Gastrocnemius medialis (tissue), 4 donors: Measurements from ENCODE around the gene KDELR3. TPM values are rescaled to one million over a fixed set of nuclear protein-coding genes. Genes with fewer than 3 reads are reported as not detected.

ENCODE experiments used
- ATAC-seq, 2 donors: fragments of 150-250 bp; one replicate each; pipeline ENCODE4 v1.9.1; 2016
- DNase-seq, 2 donors: peaks; one replicate each; pipeline ENCODE4 v3.0.0-alpha.2; 2019
- H3K27ac ChIP-seq, 4 donors: fragments of 200-600 bp; sonication (generic); 1 replicate in 1 of 4; 2 replicates in 3 of 4; pipeline ENCODE4 v1.5.1; 2016 to 2018; ENCODE audit warnings: mild to moderate bottlenecking in 2 of 4, moderate library complexity in 1 of 4
- H3K27me3 ChIP-seq, 3 donors: fragments of 200-600 bp; sonication (generic) in 2 of 3; 1 replicate in 1 of 3; 2 replicates in 2 of 3; pipeline versions ENCODE4 v1.5.1 to v1.6.0; 2016 to 2019; ENCODE audit warnings: mild to moderate bottlenecking in 1 of 3, moderate library complexity in 1 of 3
- H3K36me3 ChIP-seq, 2 donors: fragments of 200-600 bp; sonication (generic) in 1 of 2; one replicate each; pipeline ENCODE4 v1.5.1; 2017 to 2018
- H3K4me1 ChIP-seq, 2 donors: fragments of 200-600 bp; sonication (generic) in 1 of 2; one replicate each; pipeline ENCODE4 v1.5.1; 2016 to 2017; ENCODE audit warnings: mild to moderate bottlenecking in 2 of 2
- H3K4me3 ChIP-seq, 4 donors: fragments of 200-600 bp; sonication (generic) in 3 of 4; 1 replicate in 1 of 4; 2 replicates in 3 of 4; pipeline ENCODE4 v1.5.1; 2016 to 2019; ENCODE audit warnings: mild to moderate bottlenecking in 2 of 4
- H3K9me3 ChIP-seq, 3 donors: fragments of 200-600 bp; sonication (generic) in 2 of 3; 1 replicate in 1 of 3; 2 replicates in 2 of 3; pipeline ENCODE4 v1.5.1; 2016 to 2019
- POLR2A ChIP-seq, 2 donors: fragments of 450-650 bp; IDR thresholded peaks; one replicate each; pipeline ENCODE4 v1.6.1; 2017; ENCODE audit warnings: antibody characterized with exemption in 2 of 2, mild to moderate bottlenecking in 2 of 2, moderate library complexity in 2 of 2
- in situ Hi-C, 4 donors: fragments of 200-750 bp; cut with MboI; loops; one replicate each; pipeline versions ENCODE4 v1.15.0 to v1.8.0; 2017; ENCODE audit warnings: low sequenced_read_pairs in 4 of 4
- intact Hi-C: fragments of 100-400 bp; cut with DNase I; formaldehyde crosslinking; loops from one replicate; pipeline ENCODE4 v1.15.1; 2023; ENCODE audit warnings: low total_unique reads
- total RNA-seq, 4 donors: library from RNA; depleted of rRNA; stranded (reverse); fragments of >200 nt; gene quantifications; one replicate each; pipeline versions ENCODE4 v1.1.0 to v1.2.3, GENCODE V29; 2016
- TF ChIP-seq, protein P1 (sequence below), 5 experiments: fragments of 450-650 bp in 3 of 5; fragments of 200-600 bp in 2 of 5; sonication (generic) in 2 of 5; IDR thresholded peaks in 4 of 5; conservative IDR thresholded peaks in 1 of 5; 1 replicate in 4 of 5; 2 replicates in 1 of 5; pipeline ENCODE4 v1.5.1; 2016 to 2019; ENCODE audit warnings: antibody characterized with exemption in 5 of 5, mild to moderate bottlenecking in 3 of 5, moderate library complexity in 3 of 5

Gene KDELR3
- total RNA-seq, 4 donors from 2014 or later = 0.34 to 2.0 (median 1.3) TPM; not detected in 1

DNA sequence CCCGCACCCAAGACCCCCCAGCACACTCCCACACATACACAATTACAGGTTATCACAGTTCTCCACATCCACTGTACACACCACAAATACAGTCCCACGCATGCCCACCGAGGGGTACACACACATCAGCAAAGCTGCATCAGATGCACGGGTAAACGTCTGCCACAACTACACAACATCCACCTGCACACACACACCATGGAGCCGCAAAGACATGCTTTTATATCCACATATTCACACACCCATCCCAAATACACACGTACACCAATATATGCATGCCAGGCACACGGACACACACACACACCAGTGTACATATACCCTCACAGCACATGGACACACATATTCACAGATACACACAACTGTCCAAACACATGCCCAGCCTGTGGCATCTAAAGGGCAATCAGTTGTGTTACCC is 7.5 kb upstream of the KDELR3 start:
- Histone ChIP-seq H3K27me3 (peaks cover 55 to 56% (median 55%) of the 10 kb centered on the region in 3 donors), H3K27ac (no peak overlapping the region), H3K9me3 (no peaks in the 10 kb centered on the region), H3K4me3 (no peak overlapping the region), H3K36me3 (no peaks in the 10 kb centered on the region), H3K4me1 (peaks cover 4 to 5% of the 10 kb centered on the region in 2 donors)
- no peak for TF ChIP-seq POLR2A (IDR thresholded peaks at IDR 0.05)
- TF ChIP-seq, protein P1, sequence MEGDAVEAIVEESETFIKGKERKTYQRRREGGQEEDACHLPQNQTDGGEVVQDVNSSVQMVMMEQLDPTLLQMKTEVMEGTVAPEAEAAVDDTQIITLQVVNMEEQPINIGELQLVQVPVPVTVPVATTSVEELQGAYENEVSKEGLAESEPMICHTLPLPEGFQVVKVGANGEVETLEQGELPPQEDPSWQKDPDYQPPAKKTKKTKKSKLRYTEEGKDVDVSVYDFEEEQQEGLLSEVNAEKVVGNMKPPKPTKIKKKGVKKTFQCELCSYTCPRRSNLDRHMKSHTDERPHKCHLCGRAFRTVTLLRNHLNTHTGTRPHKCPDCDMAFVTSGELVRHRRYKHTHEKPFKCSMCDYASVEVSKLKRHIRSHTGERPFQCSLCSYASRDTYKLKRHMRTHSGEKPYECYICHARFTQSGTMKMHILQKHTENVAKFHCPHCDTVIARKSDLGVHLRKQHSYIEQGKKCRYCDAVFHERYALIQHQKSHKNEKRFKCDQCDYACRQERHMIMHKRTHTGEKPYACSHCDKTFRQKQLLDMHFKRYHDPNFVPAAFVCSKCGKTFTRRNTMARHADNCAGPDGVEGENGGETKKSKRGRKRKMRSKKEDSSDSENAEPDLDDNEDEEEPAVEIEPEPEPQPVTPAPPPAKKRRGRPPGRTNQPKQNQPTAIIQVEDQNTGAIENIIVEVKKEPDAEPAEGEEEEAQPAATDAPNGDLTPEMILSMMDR (IDR thresholded peaks at IDR 0.05 in 4 of 5, conservative IDR thresholded peaks at IDR 0.05 in 1 of 5) = no peak
- ATAC-seq = no peak
- in situ Hi-C loops (no loop called here), intact Hi-C loops (loop anchor here (2.0 kb wide), 1 partner anchor 110 kb away; the partner anchor contains the start of gene DMC1)
- no peak for DNase-seq

DNA sequence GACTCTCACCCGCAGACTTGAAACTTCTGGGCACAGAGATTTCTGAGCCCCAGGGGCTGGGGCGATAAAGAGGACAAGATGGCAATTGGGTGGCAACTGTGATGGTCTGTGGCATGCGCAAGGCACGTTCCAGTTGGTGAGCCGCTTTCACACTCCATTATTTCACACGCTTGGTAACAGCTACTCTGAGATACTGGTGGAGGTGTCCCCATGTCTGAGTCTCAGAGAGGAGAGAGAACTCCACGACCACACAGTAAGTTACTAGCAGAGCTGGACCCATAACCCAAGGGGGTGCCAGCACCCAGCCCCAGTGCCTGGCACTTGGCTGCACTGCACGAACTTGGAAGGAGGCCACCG is 6.9 kb upstream of the KDELR3 start:
- no peaks in the 10 kb centered on the region for H3K36me3 ChIP-seq
- no peak overlapping the region for H3K27ac ChIP-seq
- intact Hi-C loops = loop anchor here (2.0 kb wide), 1 partner anchor 110 kb away; the partner anchor contains the start of gene DMC1
- H3K4me3 ChIP-seq = peak overlapping the region in 2 of 4 donors; percentile 14 to 27
- H3K4me1 ChIP-seq = peaks cover 4 to 5% of the 10 kb centered on the region in 2 donors
- H3K9me3 ChIP-seq = no peaks in the 10 kb centered on the region
- ATAC-seq (no peak), DNase-seq (no peak)
- H3K27me3 ChIP-seq = peaks cover 49 to 57% (median 53%) of the 10 kb centered on the region in 3 donors
- in situ Hi-C loops = no loop called here
- no peak for TF ChIP-seq POLR2A (IDR thresholded peaks at IDR 0.05)
- TF ChIP-seq, protein P1 (IDR thresholded peaks at IDR 0.05 in 4 of 5, conservative IDR thresholded peaks at IDR 0.05 in 1 of 5) = no peak

DNA sequence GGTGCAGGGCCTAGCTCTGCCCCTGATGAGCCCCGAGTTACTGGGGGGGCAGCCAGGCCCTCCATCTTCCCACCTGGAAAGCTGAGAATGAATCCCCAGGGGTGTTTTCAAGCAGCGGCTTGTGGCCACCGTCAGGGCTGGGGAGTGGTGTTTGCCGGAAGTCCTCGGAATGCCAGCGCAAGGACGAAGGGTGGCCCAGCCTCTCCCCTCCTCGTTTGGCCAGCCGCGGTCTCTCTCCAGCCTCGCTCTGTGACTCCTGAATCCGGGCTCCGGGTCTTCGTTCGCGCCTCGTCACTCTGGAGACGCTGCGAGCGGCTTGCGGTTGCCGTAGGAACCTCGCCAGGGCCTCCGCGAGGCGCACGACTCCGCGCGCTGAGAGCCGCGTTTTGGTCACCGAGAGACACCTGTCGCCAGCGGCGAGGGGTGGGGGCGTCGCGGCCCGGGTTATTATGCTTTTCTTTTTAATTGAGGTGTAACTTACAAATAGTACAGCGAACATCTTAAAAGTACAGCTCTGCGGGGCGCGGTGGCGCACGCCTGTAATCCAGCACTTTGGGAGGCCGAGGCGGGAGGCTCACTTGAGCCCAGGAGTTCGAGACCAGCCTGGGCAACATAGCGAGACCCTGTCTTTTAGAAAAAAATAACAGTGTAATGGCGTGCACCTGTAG is 6.3 kb upstream of the KDELR3 start:
- Histone ChIP-seq H3K4me3 (peak overlapping the region; percentile 3 to 32 (median 20)), H3K27ac (no peak overlapping the region), H3K36me3 (no peaks in the 10 kb centered on the region), H3K9me3 (no peaks in the 10 kb centered on the region), H3K27me3 (peaks cover 44 to 57% (median 48%) of the 10 kb centered on the region in 3 donors), H3K4me1 (peaks cover 4 to 5% of the 10 kb centered on the region in 2 donors)
- intact Hi-C loops = loop anchor here (2.0 kb wide), 1 partner anchor 109 kb away; the partner anchor contains the start of gene DMC1
- no peak for TF ChIP-seq POLR2A (IDR thresholded peaks at IDR 0.05)
- TF ChIP-seq, protein P1 (IDR thresholded peaks at IDR 0.05 in 4 of 5, conservative IDR thresholded peaks at IDR 0.05 in 1 of 5) = no peak
- in situ Hi-C loops = no loop called here
- peak; percentile 33 to 42 for DNase-seq
- peak; percentile 76 to 78 for ATAC-seq

DNA sequence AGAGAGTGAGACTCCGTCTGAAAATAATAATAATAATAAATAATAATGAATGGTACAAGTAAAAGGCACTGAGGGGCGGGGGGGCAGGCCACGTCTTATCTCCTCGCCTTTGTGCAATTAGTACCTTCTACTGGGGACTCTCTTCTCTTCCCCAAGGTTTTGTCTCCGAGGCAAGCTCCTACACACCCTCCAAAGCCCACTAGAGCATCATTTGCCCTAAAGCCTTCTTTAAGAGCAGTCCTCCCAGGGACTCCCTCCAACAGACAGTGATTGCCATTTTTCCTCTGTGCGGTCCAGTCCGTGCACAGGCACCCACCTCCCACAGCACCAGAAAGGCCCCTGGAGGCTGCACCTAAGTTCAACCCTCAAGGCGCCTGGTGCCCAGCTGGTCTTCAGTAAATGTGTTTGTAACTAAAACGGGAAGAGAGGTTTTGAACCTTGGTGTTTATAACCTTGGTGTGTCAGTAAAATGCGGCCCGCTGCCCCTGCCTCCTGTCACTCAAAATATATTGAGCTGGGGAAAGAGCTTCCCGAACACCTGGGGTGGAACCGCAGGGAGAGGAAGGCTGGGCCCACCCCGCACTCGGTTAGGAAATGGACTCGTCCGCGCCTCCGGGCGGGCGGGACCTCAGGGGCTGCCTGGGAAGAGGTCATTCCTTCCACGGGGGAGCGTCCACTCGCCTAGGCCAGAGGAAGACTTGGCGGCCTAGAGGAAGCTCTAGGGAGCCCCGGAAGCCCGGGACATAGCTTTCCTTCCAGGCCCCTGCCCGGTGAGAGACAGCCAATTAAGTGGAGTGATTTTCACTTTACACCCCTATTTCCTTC is 4.7 kb upstream of the KDELR3 start:
- in situ Hi-C loops (no loop called here), intact Hi-C loops (no loop called here)
- ATAC-seq (no peak), DNase-seq (no peak)
- TF ChIP-seq, protein P1 (IDR thresholded peaks at IDR 0.05 in 4 of 5, conservative IDR thresholded peaks at IDR 0.05 in 1 of 5) = no peak
- no peak for TF ChIP-seq POLR2A (IDR thresholded peaks at IDR 0.05)
- Histone ChIP-seq H3K4me3 (no peak overlapping the region), H3K36me3 (no peaks in the 10 kb centered on the region), H3K9me3 (no peaks in the 10 kb centered on the region), H3K27ac (no peak overlapping the region), H3K27me3 (peaks cover 45 to 59% (median 54%) of the 10 kb centered on the region in 3 donors), H3K4me1 (peaks cover 6 to 10% of the 10 kb centered on the region in 2 donors)
